H1 (cell line): ENCODE data around the gene GBF1. TPM values are rescaled to one million over a fixed set of nuclear protein-coding genes. Genes with fewer than 3 reads are reported as not detected.

Source experiments
- CTCF ChIA-PET: fragments of 300-600 bp; sonication (Branson Sonifier 250); formaldehyde crosslinking; loops from one replicate; lab custom pipeline; 2021; ENCODE audit not compliant: partially characterized antibody; lab: Charles Lee
- POLR2A ChIA-PET: fragments of 300-600 bp; sonication (Branson Sonifier 250); formaldehyde crosslinking; loops from one replicate; lab custom pipeline; 2021; ENCODE audit warnings: inconsistent platforms; ENCODE audit not compliant: partially characterized antibody; lab: Charles Lee
- DNase-seq, 2 experiments: peaks; one replicate each; pipeline versions ENCODE4 v3.0.0 to v3.0.0-alpha.2; 2010 to 2022; ENCODE audit warnings: low spot score in 2 of 2, low read depth in 1 of 2, mixed read lengths in 1 of 2
- FAIRE-seq: peaks from 2 replicates; lab custom pipeline; 2011; peaks lifted over from hg19 to GRCh38; lab: Jason Lieb, UNC
- H2AFZ ChIP-seq: 2 replicates; pipeline ENCODE4 v1.8.1; 2012; ENCODE audit warnings: low read length, inconsistent platforms
- H2AK5ac ChIP-seq: 2 replicates; pipeline ENCODE4 v1.6.1; 2013; ENCODE audit warnings: low read depth, low read length
- H2BK120ac ChIP-seq: replicated peaks from 2 replicates; pipeline ENCODE3; 2013; ENCODE audit warnings: low read depth, low read length, inconsistent platforms
- H2BK12ac ChIP-seq: 2 replicates; pipeline ENCODE4 v1.6.1; 2013; ENCODE audit warnings: low read depth, low read length
- H2BK15ac ChIP-seq: 2 replicates; pipeline ENCODE4 v1.6.1; 2013; ENCODE audit warnings: low read length
- H2BK20ac ChIP-seq: 2 replicates; pipeline ENCODE4 v1.6.1; 2013; ENCODE audit warnings: low read length
- H2BK5ac ChIP-seq: 2 replicates; pipeline ENCODE4 v1.6.1; 2013; ENCODE audit warnings: low read depth, low read length
- H3K14ac ChIP-seq: 2 replicates; pipeline ENCODE4 v1.6.1; 2013; ENCODE audit warnings: inconsistent platforms; ENCODE audit not compliant: insufficient read length
- H3K18ac ChIP-seq: 2 replicates; pipeline ENCODE4 v1.6.1; 2013; ENCODE audit warnings: low read length; ENCODE audit errors: extremely low read depth
- H3K23ac ChIP-seq: 2 replicates; pipeline ENCODE4 v1.6.1; 2013; ENCODE audit warnings: inconsistent platforms; ENCODE audit not compliant: insufficient read length
- H3K23me2 ChIP-seq: 2 replicates; pipeline ENCODE4 v1.6.1; 2013; ENCODE audit warnings: low read depth, low read length
- H3K27ac ChIP-seq: 2 replicates; pipeline ENCODE4 v1.6.1; 2011; ENCODE audit warnings: low read depth, low read length, inconsistent platforms
- H3K27me3 ChIP-seq, 4 experiments: replicated peaks in 1 of 4; 1 replicate in 1 of 4; 2 replicates in 3 of 4; pipeline versions ENCODE4 v1.6.1 to v1.8.1; 2011 to 2013; ENCODE audit warnings: low read length in 3 of 4, mild to moderate bottlenecking in 3 of 4, inconsistent platforms in 2 of 4, mixed read lengths in 2 of 4, moderate library complexity in 1 of 4; ENCODE audit not compliant: control insufficient read depth in 3 of 4, insufficient read depth in 3 of 4; ENCODE audit errors: extremely low read depth in 1 of 4
- H3K36me3 ChIP-seq, 4 experiments: 2 replicates each; pipeline versions ENCODE4 v1.6.1 to v1.8.1; 2011 to 2013; ENCODE audit warnings: mild to moderate bottlenecking in 4 of 4, low read length in 3 of 4, moderate library complexity in 2 of 4, control low read depth in 1 of 4, inconsistent platforms in 1 of 4; ENCODE audit not compliant: insufficient read depth in 4 of 4, control insufficient read depth in 2 of 4
- H3K4ac ChIP-seq: replicated peaks from 2 replicates; pipeline ENCODE3; 2013; ENCODE audit warnings: low read length, low read depth, mixed read lengths, inconsistent platforms; ENCODE audit not compliant: insufficient read length
- H3K4me1 ChIP-seq, 4 experiments: replicated peaks in 1 of 4; 1 replicate in 1 of 4; 2 replicates in 3 of 4; pipeline versions ENCODE4 v1.6.1 to v1.8.1; 2011 to 2013; ENCODE audit warnings: low read length in 3 of 4, inconsistent platforms in 2 of 4, mixed read lengths in 1 of 4; ENCODE audit not compliant: insufficient read depth in 4 of 4, control insufficient read depth in 3 of 4
- H3K4me2 ChIP-seq, 2 experiments: 2 replicates each; pipeline versions ENCODE4 v1.6.1 to v1.8.1; 2011 to 2013; ENCODE audit warnings: low read depth in 2 of 2, low read length in 2 of 2, control low read depth in 1 of 2, inconsistent platforms in 1 of 2, mild to moderate bottlenecking in 1 of 2; ENCODE audit not compliant: insufficient read depth in 1 of 2
- H3K4me3 ChIP-seq, 4 experiments: fragments of 200-600, 300-600 bp in 1 of 4; sonication (generic), shearing (Covaris generic), sonication (Bioruptor Twin) in 1 of 4; 2 replicates each; pipeline versions ENCODE4 v1.5.1 to v1.8.1; 2011 to 2016; ENCODE audit warnings: low read length in 4 of 4, low read depth in 3 of 4, control low read depth in 2 of 4, inconsistent platforms in 2 of 4, mild to moderate bottlenecking in 2 of 4, mixed read lengths in 1 of 4, moderate library complexity in 1 of 4; ENCODE audit not compliant: insufficient read depth in 2 of 4; ENCODE audit errors: extremely low read depth in 1 of 4
- H3K56ac ChIP-seq: replicated peaks from 2 replicates; pipeline ENCODE3; 2013; ENCODE audit warnings: low read depth, mild to moderate bottlenecking, mixed read lengths, low read length, inconsistent platforms; ENCODE audit not compliant: insufficient read length
- H3K79me1 ChIP-seq: 2 replicates; pipeline ENCODE4 v1.6.1; 2013; ENCODE audit warnings: low read depth, low read length, control low read depth
- H3K79me2 ChIP-seq, 2 experiments: 2 replicates each; pipeline versions ENCODE4 v1.6.1 to v1.8.1; 2012 to 2013; ENCODE audit warnings: low read length in 2 of 2, mild to moderate bottlenecking in 2 of 2, inconsistent platforms in 1 of 2; ENCODE audit not compliant: insufficient read depth in 2 of 2, control insufficient read depth in 1 of 2
- H3K9ac ChIP-seq, 4 experiments: replicated peaks in 1 of 4; 1 replicate in 1 of 4; 2 replicates in 3 of 4; pipeline versions ENCODE4 v1.6.1 to v1.8.1; 2011 to 2013; ENCODE audit warnings: low read depth in 3 of 4, low read length in 3 of 4, control low read depth in 2 of 4, mild to moderate bottlenecking in 2 of 4, moderate library complexity in 2 of 4, inconsistent platforms in 1 of 4; ENCODE audit errors: extremely low read depth in 1 of 4
- H3K9me3 ChIP-seq, 2 experiments: 2 replicates each; pipeline versions ENCODE4 v1.6.1 to v1.8.1; 2012 to 2013; ENCODE audit warnings: mild to moderate bottlenecking in 2 of 2, moderate library complexity in 2 of 2, control low read depth in 1 of 2, inconsistent platforms in 1 of 2, low read depth in 1 of 2, low read length in 1 of 2, mixed read lengths in 1 of 2; ENCODE audit not compliant: insufficient read depth in 2 of 2
- H4K20me1 ChIP-seq, 2 experiments: replicated peaks in 1 of 2; 2 replicates each; pipeline versions ENCODE3 to v1.8.1; 2011 to 2013; ENCODE audit warnings: inconsistent platforms in 2 of 2, low read length in 2 of 2, mild to moderate bottlenecking in 1 of 2; ENCODE audit not compliant: insufficient read depth in 2 of 2, control insufficient read depth in 1 of 2
- H4K5ac ChIP-seq: 2 replicates; pipeline ENCODE4 v1.6.1; 2013; ENCODE audit warnings: low read length, low read depth, mixed read lengths, inconsistent platforms; ENCODE audit not compliant: insufficient read length
- H4K8ac ChIP-seq: 2 replicates; pipeline ENCODE4 v1.8.0; 2013; ENCODE audit warnings: mild to moderate bottlenecking, moderate library complexity, low read length, inconsistent platforms; ENCODE audit not compliant: insufficient read depth; ENCODE audit errors: extremely low read depth
- H4K91ac ChIP-seq: replicated peaks from 2 replicates; pipeline ENCODE3; 2013; ENCODE audit warnings: low read length, mixed read lengths, inconsistent platforms; ENCODE audit not compliant: insufficient read length
- BACH1 ChIP-seq: IDR thresholded peaks from 2 replicates; pipeline ENCODE4 v1.6.1; 2012; ENCODE audit warnings: low read length, improper control_type of control experiment
- CBX8 ChIP-seq: fragments of 300-800, 300-1000 bp; sonication (generic); IDR thresholded peaks from 2 replicates; pipeline ENCODE4 v1.7.1; 2016; ENCODE audit warnings: low read depth, low read length, borderline replicate concordance
- CHD1 ChIP-seq: IDR thresholded peaks from 2 replicates; pipeline ENCODE4 v1.6.1; 2012; ENCODE audit warnings: low read depth, low read length, improper control_type of control experiment
- CHD2 ChIP-seq: IDR thresholded peaks from 2 replicates; pipeline ENCODE4 v1.6.1; 2012; ENCODE audit warnings: low read length, improper control_type of control experiment
- CREB1 ChIP-seq: IDR thresholded peaks from 2 replicates; pipeline ENCODE4 v1.6.1; 2012; ENCODE audit warnings: inconsistent platforms
- EP300 ChIP-seq, 2 experiments: IDR thresholded peaks; 1 replicate in 1 of 2; 2 replicates in 1 of 2; pipeline ENCODE4 v1.6.1; 2011 to 2012; ENCODE audit warnings: low read depth in 2 of 2, low read length in 2 of 2, mild to moderate bottlenecking in 2 of 2, borderline replicate concordance in 1 of 2, inconsistent platforms in 1 of 2, moderate library complexity in 1 of 2
- FOSL1 ChIP-seq: IDR thresholded peaks from 2 replicates; pipeline ENCODE4 v1.6.1; 2011; ENCODE audit warnings: mild to moderate bottlenecking, low read depth, low read length, moderate library complexity; ENCODE audit not compliant: insufficient read depth
- GTF2F1 ChIP-seq: IDR thresholded peaks from 2 replicates; pipeline ENCODE4 v1.6.1; 2012; ENCODE audit warnings: low read depth, low read length, improper control_type of control experiment, borderline replicate concordance
- JUN ChIP-seq: IDR thresholded peaks from 2 replicates; pipeline ENCODE4 v1.6.1; 2011; ENCODE audit warnings: low read depth, mild to moderate bottlenecking, improper control_type of control experiment, low read length
- KDM5A ChIP-seq: fragments of 200-600 bp; IDR thresholded peaks from 2 replicates; pipeline ENCODE4 v1.7.1; 2012; ENCODE audit warnings: mild to moderate bottlenecking, low read length, inconsistent platforms, mixed read lengths
- PHF8 ChIP-seq: fragments of 200-600 bp; sonication (generic); conservative IDR thresholded peaks from 2 replicates; pipeline ENCODE4 v1.7.1; 2012; ENCODE audit warnings: low read depth, mild to moderate bottlenecking, inconsistent platforms, low read length, moderate library complexity
- POLR2A ChIP-seq, 2 experiments: IDR thresholded peaks; 1 replicate in 1 of 2; 2 replicates in 1 of 2; pipeline ENCODE4 v1.6.1; 2011; ENCODE audit warnings: low read depth in 2 of 2, low read length in 2 of 2, mild to moderate bottlenecking in 2 of 2; ENCODE audit errors: control extremely low read depth in 1 of 2
- SP4 ChIP-seq: IDR thresholded peaks from 2 replicates; pipeline ENCODE4 v1.6.1; 2012; ENCODE audit warnings: low read length, inconsistent platforms
- TEAD4 ChIP-seq: IDR thresholded peaks from 2 replicates; pipeline ENCODE4 v1.6.1; 2012; ENCODE audit warnings: low read depth, low read length, inconsistent platforms, mixed read lengths
- YY1 ChIP-seq: IDR thresholded peaks from 2 replicates; pipeline ENCODE4 v1.6.1; 2011; ENCODE audit warnings: low read depth, mild to moderate bottlenecking, low read length
- polyA plus RNA-seq, 7 experiments: library from polyadenylated mRNA; depleted of rRNA in 3 of 7; stranded (reverse) in 5 of 7; unstranded in 2 of 7; fragments of >200 nt in 5 of 7; fragments of 200-250 nt in 2 of 7; gene quantifications; 1 replicate in 5 of 7; 2 replicates in 1 of 7; 4 replicates in 1 of 7; pipeline versions ENCODE4 v1.2.1 to v1.2.3, GENCODE V29; 2011 to 2013; ENCODE audit warnings: missing spikeins in 2 of 7, mixed read lengths in 2 of 7
- total RNA-seq: library from RNA; stranded (reverse); fragmentation: NEBNext Ultra II Directional; extraction: Animal tissue kit (Norgen Biotek cat#: 25700); gene quantifications from 2 replicates; pipeline ENCODE4 v1.2.1, GENCODE V29; 2021
- TF ChIP-seq, protein P1 (sequence below): IDR thresholded peaks from 2 replicates; pipeline ENCODE4 v1.6.1; 2012; ENCODE audit warnings: low read length, inconsistent platforms

The GBF1 gene
- total and polyA plus RNA-seq, 2 of the 8 experiments (the other 6 are each of a cell fraction or from before 2014, with no cell fraction given): 11.0 to 25.5 TPM

DNA sequence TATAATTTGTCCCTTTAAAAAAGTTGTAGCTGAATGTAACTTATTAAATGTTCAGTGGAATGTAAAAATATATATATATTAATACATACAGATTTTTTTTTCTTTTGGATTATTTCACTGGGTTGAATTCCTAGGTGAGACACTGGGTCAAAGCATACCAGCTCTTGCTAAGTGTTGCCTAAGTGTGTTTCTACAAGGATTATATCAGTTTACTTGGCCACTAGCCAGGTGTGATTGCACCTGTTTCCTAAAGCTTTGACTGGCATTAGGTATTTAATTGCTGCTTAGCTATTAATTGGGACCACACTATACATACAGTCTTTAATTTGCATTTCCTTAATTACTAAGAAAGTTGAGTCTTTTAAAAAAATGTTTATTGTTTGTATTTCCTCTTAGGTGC, 24.7 kb upstream of the GBF1 start:
- no peak overlapping the region for H3K56ac ChIP-seq
- no peaks in the 10 kb centered on the region for H3K9me3 ChIP-seq
- H2AFZ ChIP-seq: no peak overlapping the region
- CTCF ChIA-PET: interaction anchor here (0.5 to 24.6 kb wide), 6 partner anchors 10 to 674 kb away, joined by 3 to 862 read pairs (median 3); no protein-coding TSS in a partner anchor
- no peak overlapping the region for H3K4me3 ChIP-seq
- no peak overlapping the region for H4K91ac ChIP-seq
- no peaks in the 10 kb centered on the region for H3K79me2 ChIP-seq
- H2AK5ac ChIP-seq: no peak overlapping the region
- H3K4me2 ChIP-seq: no peak overlapping the region
- H2BK5ac ChIP-seq: no peak overlapping the region
- H3K18ac ChIP-seq: no peak overlapping the region
- no peak overlapping the region for H2BK20ac ChIP-seq
- no peaks in the 10 kb centered on the region for H3K23me2 ChIP-seq
- no peak for FAIRE-seq
- POLR2A ChIA-PET: no interaction called here
- no peak overlapping the region for H4K5ac ChIP-seq
- H4K20me1 ChIP-seq: no peaks in the 10 kb centered on the region
- no peak overlapping the region for H4K8ac ChIP-seq
- no peak overlapping the region for H2BK12ac ChIP-seq
- no peak for DNase-seq
- no peak overlapping the region for H3K14ac ChIP-seq
- H3K27ac ChIP-seq: no peak overlapping the region
- no peak overlapping the region for H3K9ac ChIP-seq
- no peaks in the 10 kb centered on the region for H3K79me1 ChIP-seq
- no peak overlapping the region for H2BK120ac ChIP-seq
- no peaks in the 10 kb centered on the region for H3K4me1 ChIP-seq
- no peak overlapping the region for H3K23ac ChIP-seq
- H3K4ac ChIP-seq: no peak overlapping the region
- H3K36me3 ChIP-seq: no peaks in the 10 kb centered on the region
- peaks cover 0 to 7% (median 4%) of the 10 kb centered on the region in 4 experiments; a peak in 4 of 7 replicates for H3K27me3 ChIP-seq
- no peak overlapping the region for H2BK15ac ChIP-seq
- TF ChIP-seq JUN: no peak
- no peak for TF ChIP-seq CHD2
- no peak for TF ChIP-seq BACH1
- TF ChIP-seq PHF8: no peak
- TF ChIP-seq, protein P1, sequence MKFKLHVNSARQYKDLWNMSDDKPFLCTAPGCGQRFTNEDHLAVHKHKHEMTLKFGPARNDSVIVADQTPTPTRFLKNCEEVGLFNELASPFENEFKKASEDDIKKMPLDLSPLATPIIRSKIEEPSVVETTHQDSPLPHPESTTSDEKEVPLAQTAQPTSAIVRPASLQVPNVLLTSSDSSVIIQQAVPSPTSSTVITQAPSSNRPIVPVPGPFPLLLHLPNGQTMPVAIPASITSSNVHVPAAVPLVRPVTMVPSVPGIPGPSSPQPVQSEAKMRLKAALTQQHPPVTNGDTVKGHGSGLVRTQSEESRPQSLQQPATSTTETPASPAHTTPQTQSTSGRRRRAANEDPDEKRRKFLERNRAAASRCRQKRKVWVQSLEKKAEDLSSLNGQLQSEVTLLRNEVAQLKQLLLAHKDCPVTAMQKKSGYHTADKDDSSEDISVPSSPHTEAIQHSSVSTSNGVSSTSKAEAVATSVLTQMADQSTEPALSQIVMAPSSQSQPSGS: no peak
- TF ChIP-seq FOSL1: no peak
- TF ChIP-seq SP4: no peak
- no peak for TF ChIP-seq GTF2F1
- TF ChIP-seq YY1: no peak
- TF ChIP-seq TEAD4: no peak
- TF ChIP-seq CREB1: no peak
- TF ChIP-seq CBX8: no peak
- no peak for TF ChIP-seq CHD1
- no peak for TF ChIP-seq EP300 (IDR thresholded peaks at IDR 0.05; ENCODE audit: borderline replicate concordance in 1 of 2, low read depth in 2 of 2, low read length in 2 of 2)
- TF ChIP-seq KDM5A: no peak
- no peak for TF ChIP-seq POLR2A (IDR thresholded peaks at IDR 0.05; ENCODE audit: control extremely low read depth in 1 of 2, low read depth in 2 of 2, low read length in 2 of 2)
